ENCODE data around the gene GPX6.
"Not testable (repeated sequence)": the region's sequence is repeated elsewhere in the genome, so short reads cannot be mapped to it uniquely, and the experiment has no call there.

GPX6 gene

GRCh38 chr6:28480253-28480932 lies 35.2 kb downstream of the GPX6 start:
- no peak for DNase-seq (ENCODE audit: low spot score)

GRCh38 chr6:28478518-28478917 lies 37.1 kb downstream of the GPX6 start:
- DNase-seq (ENCODE audit: low spot score): no peak

GRCh38 chr6:28474441-28475219 lies 41.0 kb downstream of the GPX6 start:
- DNase-seq (ENCODE audit: low spot score): peak; percentile 87

GRCh38 chr6:28469153-28469745 lies 46.3 kb downstream of the GPX6 start:
- not testable (repeated sequence) for DNase-seq (ENCODE audit: low spot score)

- no peak for DNase-seq (ENCODE audit: low spot score)
These were observed 47.5 kb downstream of the GPX6 start for GRCh38 chr6:28468056-28468455.

- peak; percentile 48 for DNase-seq (ENCODE audit: low spot score)
These were observed 53.2 kb downstream of the GPX6 start for GRCh38 chr6:28462401-28462800.

- DNase-seq (ENCODE audit: low spot score): no peak
These were observed 57.0 kb downstream of the GPX6 start for GRCh38 chr6:28458568-28458967.

Measured in activated CD4-positive, alpha-beta T cell treated with anti-CD3 and anti-CD28 coated beads, Interleukin-2, Interleukin-4, amounts not matched to agents 100 ng/mL and 50 ng/mL, durations not matched to agents 16 hours and 8 hours (primary cell).